ENCODE measurements around the gene MRAS. TPM values are rescaled to one million over a fixed set of nuclear protein-coding genes. Genes with fewer than 3 reads are reported as not detected.

The MRAS gene
- total and polyA plus RNA-seq, 11 donors, result 112 to 413 (median 252) TPM

DNA sequence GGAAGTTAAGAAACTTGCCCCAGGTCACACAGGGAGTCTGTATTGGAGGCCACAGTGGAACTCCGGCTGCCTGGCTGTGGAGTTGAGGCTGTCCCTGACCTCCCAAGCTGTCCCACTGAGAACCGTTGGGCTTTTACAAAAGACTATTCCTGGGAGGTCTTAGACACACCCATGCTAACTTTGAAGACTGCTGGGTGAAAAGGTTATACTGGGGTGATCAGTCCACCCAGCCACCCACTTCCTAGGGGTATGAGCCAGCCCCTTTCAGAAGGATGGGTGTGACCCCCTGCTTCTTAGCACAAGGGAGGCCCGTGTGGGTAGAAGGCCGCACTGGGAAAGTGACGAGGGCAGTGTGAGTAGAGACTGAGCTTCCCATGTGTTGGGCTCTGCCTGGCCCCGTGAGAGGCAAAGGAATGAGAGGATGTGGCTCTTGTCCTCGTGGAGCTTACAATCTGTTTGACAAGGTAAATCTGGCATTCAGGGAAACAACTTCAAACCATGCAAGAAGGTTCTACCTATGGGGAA is 19.0 kb downstream of the MRAS start:
- TF ChIP-seq POLR2A (IDR thresholded peaks at IDR 0.05), result no peak
- TF ChIP-seq, protein P1, sequence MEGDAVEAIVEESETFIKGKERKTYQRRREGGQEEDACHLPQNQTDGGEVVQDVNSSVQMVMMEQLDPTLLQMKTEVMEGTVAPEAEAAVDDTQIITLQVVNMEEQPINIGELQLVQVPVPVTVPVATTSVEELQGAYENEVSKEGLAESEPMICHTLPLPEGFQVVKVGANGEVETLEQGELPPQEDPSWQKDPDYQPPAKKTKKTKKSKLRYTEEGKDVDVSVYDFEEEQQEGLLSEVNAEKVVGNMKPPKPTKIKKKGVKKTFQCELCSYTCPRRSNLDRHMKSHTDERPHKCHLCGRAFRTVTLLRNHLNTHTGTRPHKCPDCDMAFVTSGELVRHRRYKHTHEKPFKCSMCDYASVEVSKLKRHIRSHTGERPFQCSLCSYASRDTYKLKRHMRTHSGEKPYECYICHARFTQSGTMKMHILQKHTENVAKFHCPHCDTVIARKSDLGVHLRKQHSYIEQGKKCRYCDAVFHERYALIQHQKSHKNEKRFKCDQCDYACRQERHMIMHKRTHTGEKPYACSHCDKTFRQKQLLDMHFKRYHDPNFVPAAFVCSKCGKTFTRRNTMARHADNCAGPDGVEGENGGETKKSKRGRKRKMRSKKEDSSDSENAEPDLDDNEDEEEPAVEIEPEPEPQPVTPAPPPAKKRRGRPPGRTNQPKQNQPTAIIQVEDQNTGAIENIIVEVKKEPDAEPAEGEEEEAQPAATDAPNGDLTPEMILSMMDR (IDR thresholded peaks at IDR 0.05), result no peak
- H3K9me3 ChIP-seq, result no peaks in the 10 kb centered on the region
- peaks cover 0 to 5% (median 0%) of the 10 kb centered on the region in 9 donors for H3K36me3 ChIP-seq
- ATAC-seq (no peak), DNase-seq (no peak)
- no peaks in the 10 kb centered on the region for H3K27me3 ChIP-seq
- H3K27ac ChIP-seq, result peak overlapping the region; percentile 33 to 96 (median 87)
- peaks cover 14 to 95% (median 78%) of the 10 kb centered on the region in 12 donors for H3K4me1 ChIP-seq
- WGBS, 4 donors, result 68 to 77% (median 74%) methylated on average over 7 of the region's 7 CpGs
- H3K4me3 ChIP-seq, result no peak overlapping the region
- intact Hi-C loops (cut with DNase I), result no loop called here

DNA sequence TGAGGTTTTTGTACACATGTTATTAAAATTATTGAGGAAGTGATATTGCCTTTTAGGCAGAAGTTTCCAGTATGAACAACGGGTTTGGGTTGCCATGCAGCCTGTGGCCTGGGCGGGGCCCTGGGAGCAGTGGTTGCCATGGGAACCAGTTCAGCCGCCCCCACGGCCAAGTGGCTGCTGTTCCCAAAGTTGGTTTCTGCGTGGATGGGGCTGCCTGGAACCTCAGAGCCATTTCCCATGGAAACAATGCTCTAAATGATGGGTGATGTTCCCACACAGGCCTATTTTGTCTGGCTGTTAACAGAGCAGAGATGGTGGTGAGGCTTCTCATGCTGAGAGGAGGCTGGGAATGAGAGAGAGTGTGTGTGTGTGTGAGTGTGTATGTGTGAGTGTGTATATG is 19.5 kb downstream of the MRAS start:
- WGBS, 4 donors, result 34 to 59% (median 43%) methylated on average over 5 of the region's 5 CpGs
- Histone ChIP-seq H3K27ac (peak overlapping the region in 11 of 12 donors; percentile 39 to 96 (median 89)), H3K4me3 (no peak overlapping the region), H3K27me3 (no peaks in the 10 kb centered on the region), H3K36me3 (peaks cover 0 to 7% (median 0%) of the 10 kb centered on the region in 9 donors), H3K9me3 (no peaks in the 10 kb centered on the region), H3K4me1 (peaks cover 14 to 95% (median 76%) of the 10 kb centered on the region in 12 donors)
- ATAC-seq (peak in 3 of 4 donors; percentile 11 to 35 (median 31)), DNase-seq (peak; percentile 66 to 76 (median 71))
- intact Hi-C loops (cut with DNase I), result no loop called here
- TF ChIP-seq, protein P1 (IDR thresholded peaks at IDR 0.05), result no peak
- TF ChIP-seq POLR2A (IDR thresholded peaks at IDR 0.05), result no peak

DNA sequence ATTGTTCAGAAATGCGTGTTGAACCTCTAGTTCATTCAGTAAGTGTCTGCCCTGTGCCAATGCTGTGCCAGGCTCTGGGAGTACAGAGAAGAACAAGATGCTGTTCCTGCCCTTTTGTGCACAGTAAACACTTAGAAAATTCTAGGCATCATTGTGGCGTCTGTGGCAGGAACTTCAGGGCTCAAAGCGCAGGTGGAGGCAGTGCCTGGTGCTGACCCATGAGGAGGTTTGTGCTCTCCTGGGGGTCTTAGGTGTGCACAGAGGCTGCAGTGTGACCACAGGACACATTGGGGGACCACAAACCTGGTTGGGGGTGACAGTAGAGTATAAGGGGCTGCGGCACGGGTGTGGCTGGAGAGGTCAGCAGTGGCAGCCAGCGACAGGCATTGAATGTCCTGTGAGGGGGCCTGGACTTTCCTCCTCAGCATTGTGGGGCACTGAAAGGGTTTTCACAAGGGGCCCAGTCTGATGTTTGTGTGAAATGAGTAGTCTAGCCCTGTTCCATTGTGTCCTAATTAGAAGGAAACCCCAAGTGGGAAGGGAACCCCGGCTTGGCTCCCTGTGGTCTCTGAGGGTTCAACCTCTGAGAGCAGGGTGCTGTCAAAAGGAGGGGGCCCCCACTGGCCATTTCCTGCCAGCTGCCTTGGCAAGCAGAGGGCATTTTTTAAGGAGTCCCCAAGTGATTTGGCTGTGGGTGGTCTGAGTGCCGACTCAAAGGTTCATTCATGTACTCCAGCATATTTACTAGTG is 20.9 kb downstream of the MRAS start:
- intact Hi-C loops (cut with DNase I), result no loop called here
- ATAC-seq (peak in 1 of 4 donors; percentile 1), DNase-seq (no peak)
- TF ChIP-seq, protein P1 (IDR thresholded peaks at IDR 0.05), result no peak
- no peak for TF ChIP-seq POLR2A (IDR thresholded peaks at IDR 0.05)
- peak overlapping the region; percentile 35 to 96 (median 87) for H3K27ac ChIP-seq
- H3K4me1 ChIP-seq, result peaks cover 14 to 96% (median 74%) of the 10 kb centered on the region in 12 donors
- no peaks in the 10 kb centered on the region for H3K9me3 ChIP-seq
- no peaks in the 10 kb centered on the region for H3K27me3 ChIP-seq
- peaks cover 0 to 20% (median 7%) of the 10 kb centered on the region in 9 donors for H3K36me3 ChIP-seq
- WGBS, 4 donors, result 51 to 57% (median 54%) methylated on average over 8 of the region's 8 CpGs
- H3K4me3 ChIP-seq, result no peak overlapping the region

DNA sequence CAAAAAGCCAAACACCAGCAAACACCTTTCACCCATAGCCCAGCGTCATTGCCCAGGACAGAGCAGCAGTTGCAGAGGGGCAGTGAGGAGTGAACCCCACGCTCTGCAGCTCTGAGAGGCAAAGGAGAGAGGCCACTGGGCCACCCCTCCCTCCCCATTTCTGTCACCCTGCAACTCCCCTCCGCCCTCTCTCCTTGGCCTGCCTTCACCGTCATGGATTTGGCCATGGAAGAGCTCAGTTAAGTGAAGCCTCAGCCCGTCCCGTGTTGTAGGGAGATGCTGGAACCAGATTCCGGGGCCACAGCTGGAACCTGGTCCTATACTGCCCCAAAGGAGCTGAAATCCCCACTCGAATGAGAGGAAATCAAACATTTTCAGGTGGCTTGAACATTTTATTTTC is 21.9 kb downstream of the MRAS start:
- intact Hi-C loops (cut with DNase I), result no loop called here
- WGBS, 4 donors, result 68 to 83% (median 76%) methylated on average over 8 of the region's 8 CpGs
- DNase-seq (no peak), ATAC-seq (no peak)
- Histone ChIP-seq H3K4me3 (no peak overlapping the region), H3K27me3 (no peaks in the 10 kb centered on the region), H3K4me1 (peaks cover 14 to 94% (median 70%) of the 10 kb centered on the region in 12 donors), H3K36me3 (peaks cover 0 to 18% (median 7%) of the 10 kb centered on the region in 9 donors), H3K27ac (peak overlapping the region; percentile 35 to 96 (median 87)), H3K9me3 (no peaks in the 10 kb centered on the region)
- TF ChIP-seq, protein P1 (IDR thresholded peaks at IDR 0.05), result no peak
- no peak for TF ChIP-seq POLR2A (IDR thresholded peaks at IDR 0.05)
